Measurements from ENCODE around the gene SYNE4. TPM values are rescaled to one million over a fixed set of nuclear protein-coding genes. Genes with fewer than 3 reads are reported as not detected.

SYNE4 gene
- total and polyA plus RNA-seq, 10 donors = 0.54 to 1.6 (median 0.89) TPM; not detected in 1

DNA sequence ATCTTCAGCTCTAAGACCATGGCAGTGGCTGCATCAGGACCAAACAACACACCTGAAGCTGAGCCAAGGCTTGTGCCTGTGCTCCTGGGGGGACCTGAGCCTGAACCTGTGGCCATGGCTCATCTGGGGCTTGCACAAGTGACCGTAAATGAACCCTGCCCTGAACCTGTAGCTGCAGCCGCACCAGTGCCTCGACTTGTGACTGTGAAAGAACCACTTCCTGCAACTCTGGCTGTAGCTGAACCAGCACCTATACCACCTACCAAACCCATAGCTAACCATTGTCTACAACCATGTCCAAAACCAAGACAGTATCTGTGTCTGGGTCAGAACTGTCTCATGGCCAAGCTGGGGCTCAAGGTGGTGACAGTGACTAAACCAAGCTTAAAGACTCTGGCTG, 41.8 kb downstream of the SYNE4 start:
- WGBS, 5 donors = 70 to 82% (median 74%) methylated on average over 2 to 3 of the region's 3 CpGs
- Histone ChIP-seq H3K9me3 (no peaks in the 10 kb centered on the region), H3K27ac (no peak overlapping the region), H3K27me3 (replicated peaks in 1 of 7) (peaks cover 0 to 41% (median 8%) of the 10 kb centered on the region in 7 donors), H3K4me3 (no peak overlapping the region), H3K36me3 (no peaks in the 10 kb centered on the region), H3K4me1 (no peaks in the 10 kb centered on the region)
- no peak for DNase-seq
- intact Hi-C loops (cut with DNase I; ENCODE audit: low total_unique reads) = no loop called here
- TF ChIP-seq POLR2A (IDR thresholded peaks at IDR 0.05) = no peak
- no peak for TF ChIP-seq CTCF (IDR thresholded peaks at IDR 0.05 in 8 of 11, conservative IDR thresholded peaks at IDR 0.05 in 3 of 11)
- TF ChIP-seq POLR2AphosphoS5 (IDR thresholded peaks at IDR 0.05) = no peak

DNA sequence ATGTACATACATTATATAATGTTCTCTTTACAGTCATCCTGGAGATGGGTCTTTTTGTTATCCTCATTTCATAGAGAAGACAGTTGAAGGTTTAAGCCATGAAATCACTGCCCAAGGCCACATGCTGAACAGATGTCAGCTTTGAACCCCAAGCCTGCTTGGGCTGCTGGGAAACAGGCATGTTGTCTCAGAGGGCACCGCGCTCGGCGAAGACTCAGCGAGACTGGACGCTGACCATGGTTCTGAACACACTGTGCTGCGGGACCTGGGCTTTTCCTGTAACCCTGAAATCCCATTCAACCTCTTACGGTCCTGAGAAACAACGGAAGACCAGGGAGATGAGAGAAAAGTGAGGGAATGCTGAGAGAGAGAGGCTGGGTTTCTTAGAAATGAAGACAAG, 45.1 kb downstream of the SYNE4 start:
- intact Hi-C loops (cut with DNase I; ENCODE audit: low total_unique reads) = no loop called here
- Histone ChIP-seq H3K27ac (no peak overlapping the region), H3K27me3 (replicated peaks in 1 of 7) (peaks cover 0 to 73% (median 27%) of the 10 kb centered on the region in 7 donors), H3K9me3 (no peaks in the 10 kb centered on the region), H3K4me1 (peaks cover 5 to 17% (median 15%) of the 10 kb centered on the region in 6 donors), H3K4me3 (no peak overlapping the region), H3K36me3 (no peaks in the 10 kb centered on the region)
- whole genome bisulfite sequencing, 5 donors = 7 to 17% (median 11%) methylated on average over 9 of the region's 9 CpGs
- TF ChIP-seq POLR2AphosphoS5 (IDR thresholded peaks at IDR 0.05) = no peak
- DNase-seq = no peak

DNA sequence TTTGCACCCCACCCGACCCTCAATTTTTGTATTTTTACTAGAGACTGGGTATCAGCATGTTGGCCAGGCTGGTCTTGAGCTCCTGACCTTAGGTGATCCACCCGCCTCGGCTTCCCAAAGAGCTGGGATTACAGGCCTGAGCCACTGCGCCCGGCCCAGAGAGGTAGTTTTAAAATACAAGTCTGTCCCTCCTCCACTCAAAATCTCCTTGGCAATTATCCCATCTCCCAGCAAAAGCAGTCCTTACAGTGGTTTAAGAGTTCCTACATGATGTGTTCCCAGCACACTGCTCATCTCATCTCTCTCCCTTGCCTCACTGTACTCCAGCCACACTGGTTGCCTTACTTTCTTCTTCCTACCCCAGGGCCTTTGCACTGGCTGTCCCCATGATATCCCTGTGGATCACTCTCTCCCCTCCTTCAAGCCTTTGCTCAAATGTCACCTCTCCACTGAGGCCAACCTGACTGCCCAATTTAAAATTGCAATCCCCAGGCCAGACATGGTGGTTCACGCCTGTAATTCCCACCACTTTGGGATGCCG, 48.1 kb downstream of the SYNE4 start:
- intact Hi-C loops (cut with DNase I; ENCODE audit: low total_unique reads) = no loop called here
- peaks cover 5 to 23% (median 15%) of the 10 kb centered on the region in 6 donors for H3K4me1 ChIP-seq
- H3K9me3 ChIP-seq = peaks cover 0 to 7% (median 0%) of the 10 kb centered on the region in 8 donors
- TF ChIP-seq CTCF (IDR thresholded peaks at IDR 0.05 in 8 of 11, conservative IDR thresholded peaks at IDR 0.05 in 3 of 11) (no peak), POLR2A (IDR thresholded peaks at IDR 0.05) (no peak), POLR2AphosphoS5 (IDR thresholded peaks at IDR 0.05) (no peak)
- DNase-seq = no peak
- WGBS, 5 donors = 82 to 90% (median 85%) methylated on average over 7 of the region's 7 CpGs
- no peak overlapping the region for H3K27ac ChIP-seq
- peaks cover 0 to 78% (median 27%) of the 10 kb centered on the region in 7 donors for H3K27me3 ChIP-seq (replicated peaks in 1 of 7)
- no peak overlapping the region for H3K4me3 ChIP-seq
- no peaks in the 10 kb centered on the region for H3K36me3 ChIP-seq

- no peak for DNase-seq
- Histone ChIP-seq H3K27me3 (replicated peaks in 1 of 7) (peaks cover 0 to 74% (median 27%) of the 10 kb centered on the region in 7 donors), H3K9me3 (peaks cover 0 to 7% (median 0%) of the 10 kb centered on the region in 8 donors), H3K4me1 (peaks cover 5 to 26% (median 19%) of the 10 kb centered on the region in 6 donors), H3K36me3 (no peaks in the 10 kb centered on the region), H3K27ac (peak overlapping the region in 1 of 8 donors; percentile 67), H3K4me3 (peak overlapping the region in 6 of 8 donors; percentile 25 to 67 (median 31))
- intact Hi-C loops (cut with DNase I; ENCODE audit: low total_unique reads) = no loop called here
- 30 to 59% (median 47%) methylated on average over 14 to 20 of the region's 20 CpGs for WGBS, 5 donors
- no peak for TF ChIP-seq POLR2AphosphoS5 (IDR thresholded peaks at IDR 0.05)
- TF ChIP-seq POLR2A (IDR thresholded peaks at IDR 0.05) = no peak
- TF ChIP-seq CTCF (IDR thresholded peaks at IDR 0.05 in 8 of 11, conservative IDR thresholded peaks at IDR 0.05 in 3 of 11) = no peak
Measured at GRCh38 chr19:35959968-35960320, 48.7 kb downstream of the SYNE4 start.
